Measurements from ENCODE around the gene DENND4A.
"Not testable (repeated sequence)": the region's sequence is repeated elsewhere in the genome, so short reads cannot be mapped to it uniquely, and the experiment has no call there.

The DENND4A gene

GRCh38 chr15:65618560-65619109, 173.5 kb downstream of the DENND4A start:
- no peak overlapping the region for H3K4me3 ChIP-seq (ENCODE audit: low read depth, low read length)
- TF ChIP-seq CTCF (conservative IDR thresholded peaks at IDR 0.05; ENCODE audit: low read depth, low read length): no peak
- DNase-seq (ENCODE audit: low read depth): no peak

- DNase-seq (ENCODE audit: low read depth); H3K4me3 ChIP-seq (ENCODE audit: low read depth, low read length): not testable (repeated sequence)
These were observed 176.2 kb downstream of the DENND4A start for GRCh38 chr15:65615887-65616286.

GRCh38 chr15:65612949-65613744, 178.9 kb downstream of the DENND4A start:
- TF ChIP-seq CTCF (conservative IDR thresholded peaks at IDR 0.05; ENCODE audit: low read depth, low read length): no peak
- no peak overlapping the region for H3K4me3 ChIP-seq (ENCODE audit: low read depth, low read length)
- no peak for DNase-seq (ENCODE audit: low read depth)

- no peak for TF ChIP-seq CTCF (conservative IDR thresholded peaks at IDR 0.05; ENCODE audit: low read depth, low read length)
- H3K4me3 ChIP-seq (ENCODE audit: low read depth, low read length): no peak overlapping the region
- DNase-seq (ENCODE audit: low read depth): no peak
These were observed 179.5 kb downstream of the DENND4A start for GRCh38 chr15:65612616-65612946.

GRCh38 chr15:65611888-65612615, 180.0 kb downstream of the DENND4A start:
- DNase-seq (ENCODE audit: low read depth): peak; percentile 3
- peak; percentile 6 for TF ChIP-seq CTCF (conservative IDR thresholded peaks at IDR 0.05; ENCODE audit: low read depth, low read length)

GRCh38 chr15:65610871-65611718, 181.0 kb downstream of the DENND4A start, which contains the start of gene INTS14:
Gene INTS14, minus strand, starts transcription at chr15:65611131. Its CDS starts 3,751 bp downstream, at chr15:65607380.
- peak within 1 kb of the TSS; percentile 94 for H3K4me3 ChIP-seq (ENCODE audit: low read depth, low read length)
- TF ChIP-seq CTCF (conservative IDR thresholded peaks at IDR 0.05; ENCODE audit: low read depth, low read length): peak; percentile 44

More at GRCh38 chr15:65611888-65612615, 180.0 kb downstream of the DENND4A start:
- H3K4me3 ChIP-seq (ENCODE audit: low read depth, low read length): peak overlapping the region; percentile 94

More at GRCh38 chr15:65610871-65611718, 181.0 kb downstream of the DENND4A start, which contains the start of gene INTS14:
- DNase-seq (ENCODE audit: low read depth): peak; percentile 98

Measured in choroid plexus epithelial cell (primary cell).